Measurements from ENCODE around the gene PLP2. TPM values are rescaled to one million over a fixed set of nuclear protein-coding genes. Genes with fewer than 3 reads are reported as not detected.
A peak's percentile ranks its signal among the peaks of the same experiment; 100 is the strongest.

Gene PLP2
- total RNA-seq, 2 donors from 2014 or later: 142 to 169 TPM

GRCh38 chrX:49190821-49191573 is 19.3 kb downstream of the PLP2 start:
- peak; percentile 87 to 91 for ATAC-seq
- peaks cover 0 to 10% of the 10 kb centered on the region in 2 donors for H3K36me3 Mint-ChIP-seq
- peak overlapping the region; percentile 86 to 97 for H3K27ac Mint-ChIP-seq
- no peaks in the 10 kb centered on the region for H3K9me3 Mint-ChIP-seq
- peak; percentile 71 to 91 for DNase-seq (ENCODE audit: low spot score in 2 of 2)

GRCh38 chrX:49191574-49192011 is 19.9 kb downstream of the PLP2 start:
- Mint-ChIP-seq H3K9me3 (no peaks in the 10 kb centered on the region), H3K36me3 (peaks cover 0 to 10% of the 10 kb centered on the region in 2 donors), H3K27ac (peak overlapping the region in 1 of 2 donors; percentile 97)
- ATAC-seq (peak; percentile 1 to 11), DNase-seq (ENCODE audit: low spot score in 2 of 2) (peak in 1 of 2 donors; percentile 30)

DNA sequence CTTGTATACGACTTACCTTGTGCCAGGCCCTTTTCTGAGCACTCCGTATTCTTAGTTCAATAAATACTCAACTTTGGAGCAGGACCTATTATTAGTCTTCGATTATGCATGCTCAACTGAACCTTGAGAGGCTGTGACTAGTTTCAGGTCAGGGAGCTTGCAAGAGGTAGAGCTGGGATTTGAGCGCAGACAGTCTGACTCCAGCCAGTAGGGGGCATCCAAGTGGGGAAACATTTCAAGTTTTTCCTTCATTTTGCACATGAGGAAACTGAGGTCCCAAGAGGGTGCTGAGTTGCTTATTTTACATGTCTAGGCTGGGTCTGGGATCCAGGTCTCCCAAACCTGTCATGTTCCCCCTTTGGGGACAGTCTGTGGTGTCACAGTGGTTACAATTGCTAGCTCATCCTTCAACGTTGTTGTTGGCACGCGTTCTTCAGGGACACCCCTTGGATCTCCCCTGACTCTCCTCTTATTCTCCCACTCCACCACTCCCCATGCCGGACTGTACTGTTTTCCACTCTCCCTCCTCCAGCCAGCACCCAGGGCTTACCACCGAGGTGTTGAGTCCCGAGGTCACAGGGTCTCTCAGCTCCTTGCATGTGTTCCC is 21.1 kb downstream of the PLP2 start:
- Mint-ChIP-seq H3K36me3 (peaks cover 0 to 10% of the 10 kb centered on the region in 2 donors), H3K27ac (peak overlapping the region; percentile 32 to 82), H3K9me3 (no peaks in the 10 kb centered on the region)
- ATAC-seq (no peak), DNase-seq (ENCODE audit: low spot score in 2 of 2) (peak in 1 of 2 donors; percentile 39)

- H3K36me3 Mint-ChIP-seq: peaks cover 0 to 18% of the 10 kb centered on the region in 2 donors
- H3K27ac Mint-ChIP-seq: peak overlapping the region in 1 of 2 donors; percentile 32
- DNase-seq (ENCODE audit: low spot score in 2 of 2) (no peak), ATAC-seq (peak in 1 of 2 donors; percentile 5)
- no peaks in the 10 kb centered on the region for H3K9me3 Mint-ChIP-seq
Observed at GRCh38 chrX:49193542-49193964, 21.9 kb downstream of the PLP2 start.

DNA sequence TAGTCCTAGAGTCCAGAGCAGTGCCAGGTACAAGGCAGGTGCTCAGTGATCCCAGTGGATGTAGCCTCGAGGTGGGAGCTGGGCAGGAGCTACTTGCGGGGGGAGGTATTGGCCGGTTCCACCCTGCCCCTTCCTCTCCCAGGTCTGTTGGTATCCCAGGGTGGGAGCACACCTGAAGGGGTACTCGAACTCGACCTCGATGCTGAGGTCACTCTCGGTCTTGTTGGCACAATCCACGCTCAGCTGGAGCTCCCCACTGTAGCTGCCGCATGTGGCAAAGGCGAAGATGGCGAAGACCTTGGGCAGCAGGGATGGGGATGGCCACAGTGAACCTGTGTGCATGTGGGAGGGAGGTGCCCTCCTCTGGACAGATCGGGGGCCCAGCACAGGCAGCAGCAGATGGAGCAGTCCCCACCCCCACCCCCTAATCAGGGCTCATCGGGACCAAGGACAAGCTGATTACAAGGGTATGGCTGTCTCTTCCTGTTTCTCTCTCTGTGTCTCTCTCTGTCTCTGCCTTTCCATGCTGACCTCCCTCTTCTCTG is 25.9 kb downstream of the PLP2 start:
- peaks cover 0 to 9% of the 10 kb centered on the region in 2 donors for H3K36me3 Mint-ChIP-seq
- H3K27ac Mint-ChIP-seq: peak overlapping the region in 1 of 2 donors; percentile 38
- H3K9me3 Mint-ChIP-seq: no peaks in the 10 kb centered on the region
- DNase-seq (ENCODE audit: low spot score in 2 of 2): no peak
- no peak for ATAC-seq

GRCh38 chrX:49198540-49199314 is 27.0 kb downstream of the PLP2 start:
- ATAC-seq (peak in 1 of 2 donors; percentile 77), DNase-seq (ENCODE audit: low spot score in 2 of 2) (no peak)
- Mint-ChIP-seq H3K9me3 (no peaks in the 10 kb centered on the region), H3K27ac (peak overlapping the region in 1 of 2 donors; percentile 38), H3K36me3 (peaks cover 0 to 9% of the 10 kb centered on the region in 2 donors)

DNA sequence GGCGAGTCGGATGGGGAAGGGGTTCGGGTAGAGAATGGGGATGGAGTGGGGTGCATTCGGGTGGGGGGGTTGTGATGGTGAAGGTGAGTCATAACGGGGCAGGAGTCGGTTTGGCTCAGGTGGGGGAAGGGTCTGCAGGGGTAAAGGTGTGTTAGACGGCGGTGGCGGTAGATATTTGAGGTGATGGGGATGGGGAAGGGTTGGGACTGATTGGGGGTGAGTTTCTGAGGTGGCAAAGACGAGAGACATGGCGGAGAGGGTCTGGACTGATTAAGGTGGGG is 27.6 kb downstream of the PLP2 start:
- no peaks in the 10 kb centered on the region for H3K9me3 Mint-ChIP-seq
- H3K27ac Mint-ChIP-seq: peak overlapping the region in 1 of 2 donors; percentile 38
- ATAC-seq: peak in 1 of 2 donors; percentile 8
- no peak for DNase-seq (ENCODE audit: low spot score in 2 of 2)
- H3K36me3 Mint-ChIP-seq: peaks cover 0 to 9% of the 10 kb centered on the region in 2 donors

GRCh38 chrX:49199906-49200771 is 28.4 kb downstream of the PLP2 start, which contains the start of gene SYP:
Gene SYP, minus strand, starts transcription at chrX:49200193. Its CDS starts 7 bp downstream, at chrX:49200186.
- H3K27ac Mint-ChIP-seq: peak within 1 kb of the TSS in 1 of 2 donors; percentile 78
- ATAC-seq (peak; percentile 89 to 98), DNase-seq (ENCODE audit: low spot score in 2 of 2) (peak; percentile 87 to 90)
- H3K9me3 Mint-ChIP-seq: no peaks in the 10 kb centered on the region
- peaks cover 0 to 9% of the 10 kb centered on the region in 2 donors for H3K36me3 Mint-ChIP-seq

- Mint-ChIP-seq H3K27ac (no peak overlapping the region), H3K9me3 (no peaks in the 10 kb centered on the region), H3K36me3 (peaks cover 0 to 9% of the 10 kb centered on the region in 2 donors)
- no peak for DNase-seq (ENCODE audit: low spot score in 2 of 2)
- no peak for ATAC-seq
Observed at GRCh38 chrX:49202022-49202421, 30.3 kb downstream of the PLP2 start.

DNA sequence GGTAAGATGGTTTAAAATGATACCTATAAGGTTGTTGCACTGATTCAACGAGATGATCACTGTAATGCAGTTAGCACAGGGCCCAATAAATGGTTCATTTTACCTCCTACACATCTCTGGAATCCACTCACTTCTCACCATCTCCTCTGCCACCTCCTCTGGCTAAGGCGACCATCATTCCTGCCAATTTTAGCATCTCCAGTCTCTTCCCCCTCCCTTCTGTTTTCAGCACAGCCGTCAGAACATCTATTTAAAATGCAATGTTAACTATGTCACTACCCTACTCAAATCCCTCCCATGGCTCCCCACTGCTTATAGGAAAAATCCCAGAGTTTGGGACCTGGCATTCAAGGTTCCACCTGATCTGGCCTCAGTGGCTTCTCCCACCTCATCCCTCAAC is 31.8 kb downstream of the PLP2 start:
- no peak for ATAC-seq
- H3K27ac Mint-ChIP-seq: no peak overlapping the region
- DNase-seq (ENCODE audit: low spot score in 2 of 2): no peak
- H3K36me3 Mint-ChIP-seq: peaks cover 0 to 2% of the 10 kb centered on the region in 2 donors
- no peaks in the 10 kb centered on the region for H3K9me3 Mint-ChIP-seq

DNA sequence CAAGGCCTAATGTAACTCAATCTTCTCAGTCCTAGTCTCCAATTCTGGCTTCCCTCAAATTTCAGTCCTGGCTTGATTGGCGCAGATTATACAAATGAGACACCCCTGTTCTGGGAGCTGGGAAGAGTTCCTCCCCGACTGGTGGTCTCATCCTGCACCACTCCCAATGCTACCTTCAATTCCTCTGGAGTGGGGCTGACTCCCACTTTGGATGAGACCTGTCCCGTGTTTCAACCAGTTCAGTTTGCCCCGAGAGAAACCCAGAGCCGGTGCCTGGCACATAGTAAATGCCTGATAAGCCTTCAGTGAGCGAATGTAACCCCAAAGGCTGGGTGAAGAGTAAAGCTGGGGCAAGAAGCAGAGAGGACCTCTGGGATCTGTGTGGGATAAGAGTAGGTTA is 32.3 kb downstream of the PLP2 start:
- H3K9me3 Mint-ChIP-seq: no peaks in the 10 kb centered on the region
- ATAC-seq (no peak), DNase-seq (ENCODE audit: low spot score in 2 of 2) (no peak)
- no peaks in the 10 kb centered on the region for H3K36me3 Mint-ChIP-seq
- H3K27ac Mint-ChIP-seq: no peak overlapping the region

DNA sequence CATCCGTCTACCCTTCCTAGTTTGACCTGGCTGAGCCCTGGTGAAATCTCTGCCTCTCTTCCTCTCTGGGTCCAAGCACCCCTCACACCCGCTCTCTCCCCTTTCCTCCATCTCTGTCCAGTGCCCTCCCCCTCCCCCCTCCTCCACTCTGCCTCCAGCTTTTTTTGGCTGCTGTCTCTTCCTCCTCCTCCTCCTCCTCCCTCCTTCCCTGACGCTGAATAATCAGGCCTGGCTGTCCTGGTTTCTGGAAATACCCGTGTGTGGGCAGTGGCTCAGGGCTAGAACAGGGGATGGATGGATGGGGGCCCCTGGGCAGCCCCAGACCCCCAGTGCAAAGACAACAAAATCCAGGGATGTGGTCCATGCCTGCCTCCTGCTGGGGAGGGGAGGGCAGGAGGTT is 33.0 kb downstream of the PLP2 start:
- ATAC-seq: no peak
- no peaks in the 10 kb centered on the region for H3K36me3 Mint-ChIP-seq
- no peak overlapping the region for H3K27ac Mint-ChIP-seq
- H3K9me3 Mint-ChIP-seq: no peaks in the 10 kb centered on the region
- no peak for DNase-seq (ENCODE audit: low spot score in 2 of 2)

DNA sequence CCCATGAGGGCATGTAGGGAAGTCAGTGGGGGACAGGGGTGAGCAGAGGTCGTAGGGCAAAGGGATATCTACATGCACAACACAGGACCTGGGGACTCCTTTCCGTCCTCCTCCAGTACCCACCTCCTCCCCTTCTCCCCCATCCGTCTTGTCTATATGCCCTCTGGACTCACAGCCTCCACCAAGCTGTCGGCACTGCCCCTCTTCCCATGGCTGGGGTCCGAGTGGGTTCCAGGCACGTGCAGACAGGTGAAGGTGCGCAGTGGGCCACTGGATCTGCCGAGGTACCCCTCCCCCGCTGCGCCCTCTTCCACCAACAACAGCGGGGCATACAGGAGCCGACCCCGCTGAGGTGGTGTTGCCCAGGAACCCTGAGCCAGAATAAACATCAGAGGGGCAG is 33.7 kb downstream of the PLP2 start:
- Mint-ChIP-seq H3K36me3 (no peaks in the 10 kb centered on the region), H3K27ac (no peak overlapping the region), H3K9me3 (no peaks in the 10 kb centered on the region)
- ATAC-seq (no peak), DNase-seq (ENCODE audit: low spot score in 2 of 2) (no peak)

DNA sequence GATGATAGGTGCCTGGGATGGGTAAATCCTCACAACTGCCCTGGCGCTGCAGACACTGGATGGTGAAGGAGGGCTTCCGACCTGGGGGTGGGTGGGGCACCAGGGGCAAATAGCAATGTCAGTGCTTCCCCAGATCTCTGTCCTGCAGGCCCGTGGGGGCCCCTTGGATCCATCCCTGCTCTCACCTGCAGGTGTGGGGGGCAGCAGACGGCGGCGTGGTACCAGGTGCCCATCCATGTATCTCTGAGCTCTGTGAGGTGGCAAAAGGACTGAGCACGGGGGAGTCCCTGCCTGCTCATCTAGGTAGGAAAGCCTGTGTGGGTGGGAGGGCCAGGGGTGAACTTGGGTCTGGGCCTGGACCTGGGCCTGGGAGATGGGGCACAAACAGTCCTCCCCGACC is 34.8 kb downstream of the PLP2 start:
- no peaks in the 10 kb centered on the region for H3K36me3 Mint-ChIP-seq
- ATAC-seq (no peak), DNase-seq (ENCODE audit: low spot score in 2 of 2) (no peak)
- H3K9me3 Mint-ChIP-seq: no peaks in the 10 kb centered on the region
- no peak overlapping the region for H3K27ac Mint-ChIP-seq

- no peak for ATAC-seq
- Mint-ChIP-seq H3K9me3 (peaks cover 6 to 7% of the 10 kb centered on the region in 2 donors), H3K27ac (no peak overlapping the region), H3K36me3 (no peaks in the 10 kb centered on the region)
- DNase-seq (ENCODE audit: low spot score in 2 of 2): no peak
Observed at GRCh38 chrX:49208399-49208798, 36.7 kb downstream of the PLP2 start.

Data from activated naive CD4-positive, alpha-beta T cell treated with anti-CD3 and anti-CD28 coated beads, Interleukin-2, amount 50 U/mL, for 72 hours (primary cell).